WTC11 (cell line): ENCODE data around the gene FOXP1.

Experiments used
- CREB1 ChIP-seq: sonication (generic); formaldehyde crosslinking; IDR thresholded peaks from 2 replicates; pipeline ENCODE4 v1.8.0; 2023; ENCODE audit warnings: mild to moderate bottlenecking, missing genetic modification reagents
- ELF4 ChIP-seq: sonication (generic); formaldehyde crosslinking; IDR thresholded peaks from 2 replicates; pipeline ENCODE4 v1.8.1; 2022; ENCODE audit warnings: low read depth, mild to moderate bottlenecking, moderate library complexity, missing genetic modification reagents
- NFE2L1 ChIP-seq: sonication (generic); formaldehyde crosslinking; IDR thresholded peaks from 2 replicates; pipeline ENCODE4 v1.8.1; 2023; ENCODE audit warnings: missing genetic modification reagents
- NR2C2 ChIP-seq: sonication (generic); formaldehyde crosslinking; IDR thresholded peaks from 2 replicates; pipeline ENCODE4 v1.8.0; 2022; ENCODE audit warnings: mild to moderate bottlenecking, missing genetic modification reagents
- PRDM15 ChIP-seq: sonication (generic); formaldehyde crosslinking; IDR thresholded peaks from 2 replicates; pipeline ENCODE4 v1.8.0; 2022; ENCODE audit warnings: missing genetic modification reagents
- RELA ChIP-seq: sonication (generic); formaldehyde crosslinking; IDR thresholded peaks from 2 replicates; pipeline ENCODE4 v1.8.1; 2022; ENCODE audit warnings: missing genetic modification reagents, mild to moderate bottlenecking, borderline replicate concordance
- TF ChIP-seq, protein P1 (sequence below): fragments of 200-600 bp; IDR thresholded peaks from 2 replicates; pipeline ENCODE4 v1.8.0; 2022; ENCODE audit warnings: antibody characterized with exemption
- TF ChIP-seq, protein P2 (sequence below): sonication (generic); formaldehyde crosslinking; IDR thresholded peaks from 2 replicates; pipeline ENCODE4 v1.8.1; 2022; ENCODE audit warnings: low read depth, missing genetic modification reagents, borderline replicate concordance
- TF ChIP-seq, protein P3 (sequence below): sonication (generic); formaldehyde crosslinking; IDR thresholded peaks from 2 replicates; pipeline ENCODE4 v1.8.1; 2023; ENCODE audit warnings: mild to moderate bottlenecking, missing genetic modification reagents, moderate library complexity
- TF ChIP-seq, protein P4 (sequence below): sonication (generic); formaldehyde crosslinking; IDR thresholded peaks from 2 replicates; pipeline ENCODE4 v1.8.1; 2022; ENCODE audit warnings: low read depth, mild to moderate bottlenecking, moderate library complexity, missing genetic modification reagents, borderline replicate concordance
- TF ChIP-seq, protein P5 (sequence below): sonication (generic); formaldehyde crosslinking; IDR thresholded peaks from 2 replicates; pipeline ENCODE4 v1.8.0; 2022; ENCODE audit warnings: mild to moderate bottlenecking, missing genetic modification reagents
- TF ChIP-seq, protein P6 (sequence below): fragments of 250-450 bp; sonication (Bioruptor Pico); IDR thresholded peaks from 2 replicates; pipeline ENCODE4 v1.9.0; 2021; ENCODE audit warnings: mild to moderate bottlenecking, borderline replicate concordance

DNA sequence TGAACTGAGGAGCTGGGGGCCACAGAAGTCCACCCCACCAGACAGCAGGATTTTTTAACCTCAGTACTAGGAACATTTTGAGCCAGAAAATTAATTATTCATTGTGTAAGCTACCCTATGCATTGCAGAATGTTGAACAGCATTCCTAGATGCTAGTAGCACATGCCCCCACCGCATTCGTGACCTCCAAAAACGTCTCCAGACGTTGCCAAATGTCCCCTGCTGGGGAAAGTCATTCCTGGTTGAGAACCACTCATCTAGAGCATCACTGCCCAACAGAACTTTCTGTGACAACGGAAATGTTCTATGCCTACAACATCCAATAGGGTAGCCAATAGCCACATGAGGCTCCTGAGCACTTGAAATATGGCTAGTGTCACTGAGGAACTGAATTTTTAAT, 333.5 kb downstream of the FOXP1 start:
- TF ChIP-seq, protein P1, sequence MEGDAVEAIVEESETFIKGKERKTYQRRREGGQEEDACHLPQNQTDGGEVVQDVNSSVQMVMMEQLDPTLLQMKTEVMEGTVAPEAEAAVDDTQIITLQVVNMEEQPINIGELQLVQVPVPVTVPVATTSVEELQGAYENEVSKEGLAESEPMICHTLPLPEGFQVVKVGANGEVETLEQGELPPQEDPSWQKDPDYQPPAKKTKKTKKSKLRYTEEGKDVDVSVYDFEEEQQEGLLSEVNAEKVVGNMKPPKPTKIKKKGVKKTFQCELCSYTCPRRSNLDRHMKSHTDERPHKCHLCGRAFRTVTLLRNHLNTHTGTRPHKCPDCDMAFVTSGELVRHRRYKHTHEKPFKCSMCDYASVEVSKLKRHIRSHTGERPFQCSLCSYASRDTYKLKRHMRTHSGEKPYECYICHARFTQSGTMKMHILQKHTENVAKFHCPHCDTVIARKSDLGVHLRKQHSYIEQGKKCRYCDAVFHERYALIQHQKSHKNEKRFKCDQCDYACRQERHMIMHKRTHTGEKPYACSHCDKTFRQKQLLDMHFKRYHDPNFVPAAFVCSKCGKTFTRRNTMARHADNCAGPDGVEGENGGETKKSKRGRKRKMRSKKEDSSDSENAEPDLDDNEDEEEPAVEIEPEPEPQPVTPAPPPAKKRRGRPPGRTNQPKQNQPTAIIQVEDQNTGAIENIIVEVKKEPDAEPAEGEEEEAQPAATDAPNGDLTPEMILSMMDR: no peak
- TF ChIP-seq, protein P2, sequence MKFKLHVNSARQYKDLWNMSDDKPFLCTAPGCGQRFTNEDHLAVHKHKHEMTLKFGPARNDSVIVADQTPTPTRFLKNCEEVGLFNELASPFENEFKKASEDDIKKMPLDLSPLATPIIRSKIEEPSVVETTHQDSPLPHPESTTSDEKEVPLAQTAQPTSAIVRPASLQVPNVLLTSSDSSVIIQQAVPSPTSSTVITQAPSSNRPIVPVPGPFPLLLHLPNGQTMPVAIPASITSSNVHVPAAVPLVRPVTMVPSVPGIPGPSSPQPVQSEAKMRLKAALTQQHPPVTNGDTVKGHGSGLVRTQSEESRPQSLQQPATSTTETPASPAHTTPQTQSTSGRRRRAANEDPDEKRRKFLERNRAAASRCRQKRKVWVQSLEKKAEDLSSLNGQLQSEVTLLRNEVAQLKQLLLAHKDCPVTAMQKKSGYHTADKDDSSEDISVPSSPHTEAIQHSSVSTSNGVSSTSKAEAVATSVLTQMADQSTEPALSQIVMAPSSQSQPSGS (CRISPR knock-in tag): no peak
- TF ChIP-seq, protein P3, sequence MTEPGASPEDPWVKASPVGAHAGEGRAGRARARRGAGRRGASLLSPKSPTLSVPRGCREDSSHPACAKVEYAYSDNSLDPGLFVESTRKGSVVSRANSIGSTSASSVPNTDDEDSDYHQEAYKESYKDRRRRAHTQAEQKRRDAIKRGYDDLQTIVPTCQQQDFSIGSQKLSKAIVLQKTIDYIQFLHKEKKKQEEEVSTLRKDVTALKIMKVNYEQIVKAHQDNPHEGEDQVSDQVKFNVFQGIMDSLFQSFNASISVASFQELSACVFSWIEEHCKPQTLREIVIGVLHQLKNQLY (CRISPR knock-in tag): no peak
- TF ChIP-seq NR2C2: no peak
- no peak for TF ChIP-seq ELF4
- TF ChIP-seq, protein P4, sequence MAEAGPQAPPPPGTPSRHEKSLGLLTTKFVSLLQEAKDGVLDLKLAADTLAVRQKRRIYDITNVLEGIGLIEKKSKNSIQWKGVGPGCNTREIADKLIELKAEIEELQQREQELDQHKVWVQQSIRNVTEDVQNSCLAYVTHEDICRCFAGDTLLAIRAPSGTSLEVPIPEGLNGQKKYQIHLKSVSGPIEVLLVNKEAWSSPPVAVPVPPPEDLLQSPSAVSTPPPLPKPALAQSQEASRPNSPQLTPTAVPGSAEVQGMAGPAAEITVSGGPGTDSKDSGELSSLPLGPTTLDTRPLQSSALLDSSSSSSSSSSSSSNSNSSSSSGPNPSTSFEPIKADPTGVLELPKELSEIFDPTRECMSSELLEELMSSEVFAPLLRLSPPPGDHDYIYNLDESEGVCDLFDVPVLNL (CRISPR knock-in tag): no peak
- TF ChIP-seq RELA (CRISPR knock-in tag): no peak
- TF ChIP-seq, protein P5, sequence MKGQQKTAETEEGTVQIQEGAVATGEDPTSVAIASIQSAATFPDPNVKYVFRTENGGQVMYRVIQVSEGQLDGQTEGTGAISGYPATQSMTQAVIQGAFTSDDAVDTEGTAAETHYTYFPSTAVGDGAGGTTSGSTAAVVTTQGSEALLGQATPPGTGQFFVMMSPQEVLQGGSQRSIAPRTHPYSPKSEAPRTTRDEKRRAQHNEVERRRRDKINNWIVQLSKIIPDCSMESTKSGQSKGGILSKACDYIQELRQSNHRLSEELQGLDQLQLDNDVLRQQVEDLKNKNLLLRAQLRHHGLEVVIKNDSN (CRISPR knock-in tag): no peak
- TF ChIP-seq PRDM15 (CRISPR knock-in tag): no peak
- TF ChIP-seq, protein P6, sequence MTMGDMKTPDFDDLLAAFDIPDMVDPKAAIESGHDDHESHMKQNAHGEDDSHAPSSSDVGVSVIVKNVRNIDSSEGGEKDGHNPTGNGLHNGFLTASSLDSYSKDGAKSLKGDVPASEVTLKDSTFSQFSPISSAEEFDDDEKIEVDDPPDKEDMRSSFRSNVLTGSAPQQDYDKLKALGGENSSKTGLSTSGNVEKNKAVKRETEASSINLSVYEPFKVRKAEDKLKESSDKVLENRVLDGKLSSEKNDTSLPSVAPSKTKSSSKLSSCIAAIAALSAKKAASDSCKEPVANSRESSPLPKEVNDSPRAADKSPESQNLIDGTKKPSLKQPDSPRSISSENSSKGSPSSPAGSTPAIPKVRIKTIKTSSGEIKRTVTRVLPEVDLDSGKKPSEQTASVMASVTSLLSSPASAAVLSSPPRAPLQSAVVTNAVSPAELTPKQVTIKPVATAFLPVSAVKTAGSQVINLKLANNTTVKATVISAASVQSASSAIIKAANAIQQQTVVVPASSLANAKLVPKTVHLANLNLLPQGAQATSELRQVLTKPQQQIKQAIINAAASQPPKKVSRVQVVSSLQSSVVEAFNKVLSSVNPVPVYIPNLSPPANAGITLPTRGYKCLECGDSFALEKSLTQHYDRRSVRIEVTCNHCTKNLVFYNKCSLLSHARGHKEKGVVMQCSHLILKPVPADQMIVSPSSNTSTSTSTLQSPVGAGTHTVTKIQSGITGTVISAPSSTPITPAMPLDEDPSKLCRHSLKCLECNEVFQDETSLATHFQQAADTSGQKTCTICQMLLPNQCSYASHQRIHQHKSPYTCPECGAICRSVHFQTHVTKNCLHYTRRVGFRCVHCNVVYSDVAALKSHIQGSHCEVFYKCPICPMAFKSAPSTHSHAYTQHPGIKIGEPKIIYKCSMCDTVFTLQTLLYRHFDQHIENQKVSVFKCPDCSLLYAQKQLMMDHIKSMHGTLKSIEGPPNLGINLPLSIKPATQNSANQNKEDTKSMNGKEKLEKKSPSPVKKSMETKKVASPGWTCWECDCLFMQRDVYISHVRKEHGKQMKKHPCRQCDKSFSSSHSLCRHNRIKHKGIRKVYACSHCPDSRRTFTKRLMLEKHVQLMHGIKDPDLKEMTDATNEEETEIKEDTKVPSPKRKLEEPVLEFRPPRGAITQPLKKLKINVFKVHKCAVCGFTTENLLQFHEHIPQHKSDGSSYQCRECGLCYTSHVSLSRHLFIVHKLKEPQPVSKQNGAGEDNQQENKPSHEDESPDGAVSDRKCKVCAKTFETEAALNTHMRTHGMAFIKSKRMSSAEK: no peak
- TF ChIP-seq CREB1 (CRISPR knock-in tag): no peak
- no peak for TF ChIP-seq NFE2L1 (CRISPR knock-in tag)
